Central memory CD4-positive, alpha-beta T cell (primary cell): Measurements from ENCODE around the gene NUP210.

Experiments used
- DNase-seq: peaks from one replicate; pipeline ENCODE4 v3.0.0; 2022

The NUP210 gene

GRCh38 chr3:13372656-13373055, 47.5 kb downstream of the NUP210 start:
- no peak for DNase-seq

- no peak for DNase-seq
Observed at GRCh38 chr3:13372126-13372525, 48.0 kb downstream of the NUP210 start.

- no peak for DNase-seq
Observed at GRCh38 chr3:13371100-13372075, 48.7 kb downstream of the NUP210 start.

GRCh38 chr3:13370609-13371008, 49.5 kb downstream of the NUP210 start:
- DNase-seq, result no peak

- no peak for DNase-seq
Observed at GRCh38 chr3:13370055-13370454, 50.1 kb downstream of the NUP210 start.

GRCh38 chr3:13368834-13369233, 51.3 kb downstream of the NUP210 start:
- no peak for DNase-seq

GRCh38 chr3:13367728-13368127, 52.4 kb downstream of the NUP210 start:
- no peak for DNase-seq

GRCh38 chr3:13365390-13366379, 54.4 kb downstream of the NUP210 start:
- DNase-seq, result no peak

- DNase-seq, result no peak
Observed at GRCh38 chr3:13364602-13365271, 55.4 kb downstream of the NUP210 start.

- DNase-seq, result no peak
Observed at GRCh38 chr3:13362551-13362950, 57.6 kb downstream of the NUP210 start.

- DNase-seq, result no peak
Observed at GRCh38 chr3:13359916-13360315, 60.2 kb downstream of the NUP210 start.

GRCh38 chr3:13358643-13359042, 61.5 kb downstream of the NUP210 start:
- DNase-seq, result no peak

GRCh38 chr3:13358051-13358450, 62.1 kb downstream of the NUP210 start:
- DNase-seq, result no peak

GRCh38 chr3:13357074-13357473, 63.0 kb downstream of the NUP210 start:
- no peak for DNase-seq

GRCh38 chr3:13353936-13354542, 66.1 kb downstream of the NUP210 start:
- DNase-seq, result no peak

GRCh38 chr3:13353506-13353905, 66.6 kb downstream of the NUP210 start:
- no peak for DNase-seq

- DNase-seq, result no peak
Observed at GRCh38 chr3:13352621-13353131, 67.4 kb downstream of the NUP210 start.

GRCh38 chr3:13349823-13350222, 70.3 kb downstream of the NUP210 start:
- no peak for DNase-seq

- peak; percentile 11 for DNase-seq
Observed at GRCh38 chr3:13348661-13349396, 71.3 kb downstream of the NUP210 start.

- DNase-seq, result no peak
Observed at GRCh38 chr3:13348100-13348499, 72.0 kb downstream of the NUP210 start.

GRCh38 chr3:13347390-13347950, 72.7 kb downstream of the NUP210 start:
- DNase-seq, result no peak
